B cell (primary cell): ENCODE results near the gene HIGD1C. TPM values are rescaled to one million over a fixed set of nuclear protein-coding genes. Genes with fewer than 3 reads are reported as not detected.
"Not testable (repeated sequence)": the region's sequence is repeated elsewhere in the genome, so short reads cannot be mapped to it uniquely, and the experiment has no call there.

Experiments
- ATAC-seq: fragments of 200-7000 bp; cut with Tn5 transposase; one replicate; pipeline ENCODE4 v1.10.0; 2021; ENCODE audit warnings: low read depth, mild to moderate bottlenecking, moderate number of reproducible peaks, moderate library complexity
- CTCF ChIA-PET: fragments of 350-600 bp; sonication (Branson Sonifier 250); formaldehyde crosslinking; loops from one replicate; lab custom pipeline; 2021; ENCODE audit warnings: antibody characterized with exemption, inconsistent platforms; lab: Charles Lee
- POLR2A ChIA-PET: fragments of 350-600 bp; sonication (Branson Sonifier 250); formaldehyde crosslinking; loops from one replicate; lab custom pipeline; 2021; ENCODE audit warnings: antibody characterized with exemption; lab: Charles Lee
- DNase-seq: peaks from one replicate; pipeline ENCODE4 v3.0.0; 2013
- H2AFZ ChIP-seq: 2 replicates; pipeline ENCODE4 v1.6.1; 2012; ENCODE audit warnings: mild to moderate bottlenecking, low read depth, low read length; ENCODE audit not compliant: insufficient read depth, poor library complexity, severe bottlenecking
- H3K27ac ChIP-seq, 2 donors: 1 replicate in 1 of 2; 2 replicates in 1 of 2; pipeline ENCODE4 v1.5.1; 2012 to 2013; ENCODE audit warnings: low read length in 2 of 2, mild to moderate bottlenecking in 2 of 2, moderate library complexity in 1 of 2
- H3K27me3 ChIP-seq, 4 experiments: fragments of 200-600 bp in 1 of 4; sonication (generic) in 1 of 4; replicated peaks in 1 of 4; 1 replicate in 2 of 4; 2 replicates in 2 of 4; pipeline versions ENCODE4 v1.6.1 to v1.7.0; 2013 to 2016; ENCODE audit warnings: low read length in 3 of 4, mild to moderate bottlenecking in 2 of 4, mixed read lengths in 1 of 4, moderate library complexity in 1 of 4; ENCODE audit not compliant: insufficient read depth in 4 of 4, control insufficient read depth in 3 of 4; ENCODE audit errors: control extremely low read depth in 1 of 4
- H3K36me3 ChIP-seq, 2 experiments: replicated peaks in 1 of 2; 1 replicate in 1 of 2; 2 replicates in 1 of 2; pipeline versions ENCODE4 v1.6.1 to v1.7.1; 2013; ENCODE audit warnings: low read length in 1 of 2; ENCODE audit not compliant: insufficient read depth in 2 of 2, control insufficient read depth in 1 of 2; ENCODE audit errors: control extremely low read depth in 1 of 2, extremely low read depth in 1 of 2
- H3K4me1 ChIP-seq, 2 donors: fragments of 200-600 bp in 1 of 2; sonication (generic) in 1 of 2; 1 replicate in 1 of 2; 2 replicates in 1 of 2; pipeline versions ENCODE4 v1.5.1 to v1.6.1; 2013 to 2017; ENCODE audit warnings: low read length in 2 of 2; ENCODE audit not compliant: control insufficient read depth in 2 of 2, insufficient read depth in 2 of 2
- H3K4me2 ChIP-seq: replicated peaks from 2 replicates; pipeline ENCODE3; 2012; ENCODE audit warnings: mild to moderate bottlenecking, low read depth, low read length; ENCODE audit not compliant: poor library complexity, severe bottlenecking
- H3K4me3 ChIP-seq, 5 experiments: fragments of 200-600 bp in 1 of 5; sonication (generic) in 1 of 5; 1 replicate in 3 of 5; 2 replicates in 2 of 5; pipeline versions ENCODE4 v1.5.1 to v1.7.0; 2011 to 2016; ENCODE audit warnings: low read length in 4 of 5, mild to moderate bottlenecking in 4 of 5, low read depth in 2 of 5, control low read depth in 1 of 5, moderate library complexity in 1 of 5; ENCODE audit not compliant: insufficient read depth in 1 of 5; ENCODE audit errors: control extremely low read depth in 1 of 5, extremely low read depth in 1 of 5
- H3K79me2 ChIP-seq: fragments of 200-600 bp; sonication (generic); one replicate; pipeline ENCODE4 v1.6.0; 2016; ENCODE audit warnings: low read length; ENCODE audit not compliant: control insufficient read depth, insufficient read depth
- H3K9ac ChIP-seq: fragments of 200-600 bp; sonication (generic); 2 replicates; pipeline ENCODE4 v1.6.1; 2017; ENCODE audit warnings: mild to moderate bottlenecking, low read length, moderate library complexity
- H3K9me3 ChIP-seq, 3 donors: one replicate each; pipeline versions ENCODE4 v1.6.1 to v1.7.1; 2013; ENCODE audit warnings: low read length in 2 of 3; ENCODE audit not compliant: control insufficient read depth in 2 of 3, insufficient read depth in 1 of 3; ENCODE audit errors: control extremely low read depth in 1 of 3
- H4K20me1 ChIP-seq: 2 replicates; pipeline ENCODE4 v1.6.0; 2012; ENCODE audit warnings: mild to moderate bottlenecking, low read length; ENCODE audit not compliant: insufficient read depth, control insufficient read depth, poor library complexity, severe bottlenecking
- H3K27ac Mint-ChIP-seq: one replicate; pipeline ENCODE4 v1.8.0; 2021; ENCODE audit warnings: mixed read lengths
- H3K27me3 Mint-ChIP-seq: one replicate; pipeline ENCODE4 v1.8.0; 2021; ENCODE audit warnings: mixed read lengths
- H3K4me1 Mint-ChIP-seq: one replicate; pipeline ENCODE4 v1.8.0; 2021; ENCODE audit warnings: mixed read lengths
- H3K4me3 Mint-ChIP-seq: one replicate; pipeline ENCODE4 v1.8.0; 2021; ENCODE audit warnings: mixed read lengths
- H3K9me3 Mint-ChIP-seq: one replicate; pipeline ENCODE4 v1.8.0; 2022; ENCODE audit warnings: mixed read lengths; ENCODE audit not compliant: insufficient read depth
- EZH2 ChIP-seq: IDR thresholded peaks from 2 replicates; pipeline ENCODE4 v1.6.1; 2012; ENCODE audit warnings: borderline replicate concordance, low read depth, mild to moderate bottlenecking, moderate library complexity, low read length; ENCODE audit not compliant: insufficient read depth, poor library complexity, severe bottlenecking
- WGBS: methylation state at CpG from one replicate; pipeline ENCODE4 v1.1.5; 2013; ENCODE audit warnings: missing lambda C conversion rate; ENCODE audit not compliant: insufficient coverage; 5-methylcytosine and 5-hydroxymethylcytosine counted together
- intact Hi-C: fragments of 100-400 bp; cut with micrococcal nuclease; formaldehyde crosslinking; loops from one replicate; pipeline ENCODE4 v1.10.0; 2022
- polyA plus RNA-seq: library from polyadenylated mRNA; depleted of rRNA; stranded (reverse); fragments of >200 nt; gene quantifications from 2 replicates; pipeline ENCODE4 v1.2.3, GENCODE V29; 2012
- total RNA-seq, 2 donors: library from RNA; stranded (reverse); fragments of 120-200 nt in 1 of 2; gene quantifications; 1 replicate in 1 of 2; 2 replicates in 1 of 2; pipeline versions ENCODE4 v1.2.3 to v1.2.4, GENCODE V29; 2013 to 2022
- TF ChIP-seq, protein P1 (sequence below): fragments of 200-600 bp; IDR thresholded peaks from one replicate; pipeline ENCODE4 v1.8.0; 2022; ENCODE audit warnings: antibody characterized with exemption, mild to moderate bottlenecking

The HIGD1C gene
- total and polyA plus RNA-seq, 2 donors (not counting 1 experiment from before 2014, with no cell fraction given), result not detected

GRCh38 chr12:51012570-51013236 lies 60.4 kb downstream of the HIGD1C start:
- H3K4me3 Mint-ChIP-seq, result no peak overlapping the region
- no peak overlapping the region for H3K4me3 ChIP-seq
- ChIA-PET CTCF (interaction anchor here (0.7 to 1.6 kb wide), 2 partner anchors 10 to 295 kb away, joined by 3 to 6 read pairs; no protein-coding TSS in a partner anchor), POLR2A (interaction anchor here (0.6 to 0.7 kb wide), 2 partner anchors 14 to 33 kb away, joined by 3 to 9 read pairs; partner anchors contain the start of gene SLC11A2)
- H3K4me2 ChIP-seq, result no peak overlapping the region
- no peak for ATAC-seq
- no peak overlapping the region for H2AFZ ChIP-seq
- H3K9me3 ChIP-seq, result no peaks in the 10 kb centered on the region
- peaks cover 18% of the 10 kb centered on the region for H3K4me1 Mint-ChIP-seq
- TF ChIP-seq EZH2, result no peak
- TF ChIP-seq, protein P1, sequence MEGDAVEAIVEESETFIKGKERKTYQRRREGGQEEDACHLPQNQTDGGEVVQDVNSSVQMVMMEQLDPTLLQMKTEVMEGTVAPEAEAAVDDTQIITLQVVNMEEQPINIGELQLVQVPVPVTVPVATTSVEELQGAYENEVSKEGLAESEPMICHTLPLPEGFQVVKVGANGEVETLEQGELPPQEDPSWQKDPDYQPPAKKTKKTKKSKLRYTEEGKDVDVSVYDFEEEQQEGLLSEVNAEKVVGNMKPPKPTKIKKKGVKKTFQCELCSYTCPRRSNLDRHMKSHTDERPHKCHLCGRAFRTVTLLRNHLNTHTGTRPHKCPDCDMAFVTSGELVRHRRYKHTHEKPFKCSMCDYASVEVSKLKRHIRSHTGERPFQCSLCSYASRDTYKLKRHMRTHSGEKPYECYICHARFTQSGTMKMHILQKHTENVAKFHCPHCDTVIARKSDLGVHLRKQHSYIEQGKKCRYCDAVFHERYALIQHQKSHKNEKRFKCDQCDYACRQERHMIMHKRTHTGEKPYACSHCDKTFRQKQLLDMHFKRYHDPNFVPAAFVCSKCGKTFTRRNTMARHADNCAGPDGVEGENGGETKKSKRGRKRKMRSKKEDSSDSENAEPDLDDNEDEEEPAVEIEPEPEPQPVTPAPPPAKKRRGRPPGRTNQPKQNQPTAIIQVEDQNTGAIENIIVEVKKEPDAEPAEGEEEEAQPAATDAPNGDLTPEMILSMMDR, result no peak
- H4K20me1 ChIP-seq, result peaks cover 5% of the 10 kb centered on the region
- no peaks in the 10 kb centered on the region for H3K27me3 ChIP-seq
- H3K27ac Mint-ChIP-seq, result no peak overlapping the region
- H3K79me2 ChIP-seq, result peaks cover 68% of the 10 kb centered on the region
- H3K27me3 Mint-ChIP-seq, result no peaks in the 10 kb centered on the region
- intact Hi-C loops, result no loop called here
- no peaks in the 10 kb centered on the region for H3K9me3 Mint-ChIP-seq
- H3K36me3 ChIP-seq, result no peaks in the 10 kb centered on the region
- DNase-seq, result no peak
- H3K27ac ChIP-seq, result no peak overlapping the region
- 89% methylated on average over 1 of the region's 5 CpGs for WGBS
- H3K4me1 ChIP-seq, result peaks cover 13 to 14% of the 10 kb centered on the region in 2 donors
- H3K9ac ChIP-seq, result no peak overlapping the region

GRCh38 chr12:51013441-51013840 lies 61.1 kb downstream of the HIGD1C start:
- Histone ChIP-seq H3K4me1 (peaks cover 11 to 12% of the 10 kb centered on the region in 2 donors), H3K79me2 (peaks cover 75% of the 10 kb centered on the region), H3K9ac (no peak overlapping the region), H3K9me3 (no peaks in the 10 kb centered on the region), H4K20me1 (peaks cover 5% of the 10 kb centered on the region), H3K27me3 (no peaks in the 10 kb centered on the region), H3K27ac (no peak overlapping the region), H3K4me3 (no peak overlapping the region), H2AFZ (no peak overlapping the region), H3K4me2 (no peak overlapping the region), H3K36me3 (no peaks in the 10 kb centered on the region)
- ChIA-PET CTCF (interaction anchor here (1.6 kb wide), 1 partner anchor 9 kb away, joined by 6 read pairs; no protein-coding TSS in a partner anchor), POLR2A (interaction anchor here (0.7 kb wide), 1 partner anchor 13 kb away, joined by 3 read pairs; the partner anchor contains the start of gene SLC11A2)
- Mint-ChIP-seq H3K27ac (no peak overlapping the region), H3K9me3 (no peaks in the 10 kb centered on the region), H3K4me3 (no peak overlapping the region), H3K27me3 (no peaks in the 10 kb centered on the region), H3K4me1 (peaks cover 16% of the 10 kb centered on the region)
- no peak for DNase-seq
- no peak for ATAC-seq
- WGBS, result 100% methylated on average over 7 of the region's 7 CpGs
- intact Hi-C loops, result no loop called here
- TF ChIP-seq, protein P1, result no peak
- TF ChIP-seq EZH2, result no peak

DNA sequence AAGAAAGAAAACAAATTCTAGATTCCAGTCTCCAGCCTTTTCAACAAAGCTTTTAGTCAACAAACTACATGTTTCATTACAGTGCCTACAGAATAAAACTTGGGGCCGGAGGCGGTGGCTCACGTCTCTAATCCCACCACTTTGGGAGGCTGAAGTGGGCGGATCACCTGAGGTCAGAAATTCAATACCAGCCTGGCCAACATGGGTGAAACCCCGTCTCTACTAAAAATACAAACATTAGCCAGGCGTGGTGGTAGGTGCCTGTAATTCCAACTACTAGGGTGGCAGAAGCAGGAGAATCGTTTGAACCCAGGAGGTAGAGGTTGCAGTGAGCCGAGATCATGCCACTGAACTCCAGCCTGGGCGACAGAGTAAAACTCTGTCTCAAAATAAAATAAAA lies 62.1 kb downstream of the HIGD1C start:
- H3K27me3 Mint-ChIP-seq, intact Hi-C loops, H2AFZ ChIP-seq, CTCF ChIA-PET, H3K27me3 ChIP-seq, H3K9me3 Mint-ChIP-seq, H3K27ac ChIP-seq, H3K27ac Mint-ChIP-seq, DNase-seq, H3K4me3 ChIP-seq, H3K9me3 ChIP-seq, H3K9ac ChIP-seq, H4K20me1 ChIP-seq, H3K4me1 ChIP-seq, POLR2A ChIA-PET, H3K36me3 ChIP-seq, ATAC-seq, H3K4me2 ChIP-seq, H3K4me3 Mint-ChIP-seq, H3K4me1 Mint-ChIP-seq: not testable (repeated sequence)
- WGBS, result 97% methylated on average over 6 of the region's 9 CpGs
- H3K79me2 ChIP-seq, result peaks cover 75% of the 10 kb centered on the region
